GM12891 (cell line): ENCODE data around the gene DHRS3.

Experiments
- DNase-seq: peaks from one replicate; pipeline ENCODE4 v3.0.0; 2011; ENCODE audit warnings: low spot score; ENCODE audit not compliant: insufficient read length
- FAIRE-seq: peaks from 2 replicates; lab custom pipeline; 2011; peaks lifted over from hg19 to GRCh38; lab: Jason Lieb, UNC
- PAX5 ChIP-seq: IDR thresholded peaks from 2 replicates; pipeline ENCODE4 v1.6.1; 2011; ENCODE audit warnings: low read length, moderate library complexity, mild to moderate bottlenecking; ENCODE audit not compliant: insufficient read depth, severe bottlenecking
- POLR2A ChIP-seq: IDR thresholded peaks from 2 replicates; pipeline ENCODE4 v1.6.1; 2011; ENCODE audit warnings: low read depth, low read length, control low read depth
- POLR2AphosphoS5 ChIP-seq: IDR thresholded peaks from 2 replicates; pipeline ENCODE4 v1.6.1; 2011; ENCODE audit warnings: low read depth, low read length, control low read depth
- POU2F2 ChIP-seq: IDR thresholded peaks from 2 replicates; pipeline ENCODE4 v1.6.1; 2011; ENCODE audit warnings: low read depth, mild to moderate bottlenecking, control low read depth, low read length, moderate library complexity
- SPI1 ChIP-seq: IDR thresholded peaks from 2 replicates; pipeline ENCODE4 v1.6.1; 2011; ENCODE audit warnings: low read depth, low read length, control low read depth
- TAF1 ChIP-seq: IDR thresholded peaks from 2 replicates; pipeline ENCODE4 v1.6.1; 2011; ENCODE audit warnings: low read depth, low read length, control low read depth

Gene DHRS3

GRCh38 chr1:12554521-12555305 lies 63.3 kb downstream of the DHRS3 start:
- DNase-seq (no peak), FAIRE-seq (no peak)
- TF ChIP-seq POU2F2 (no peak), POLR2A (no peak), POLR2AphosphoS5 (no peak), TAF1 (no peak)

GRCh38 chr1:12553963-12554362 lies 64.0 kb downstream of the DHRS3 start:
- TF ChIP-seq TAF1, result no peak
- TF ChIP-seq POLR2A, result no peak
- TF ChIP-seq PAX5, result no peak
- TF ChIP-seq POLR2AphosphoS5, result no peak
- no peak for DNase-seq
- FAIRE-seq, result no peak

- DNase-seq, result no peak
- FAIRE-seq, result no peak
- no peak for TF ChIP-seq TAF1
- TF ChIP-seq POLR2A, result no peak
- TF ChIP-seq POU2F2, result no peak
- no peak for TF ChIP-seq SPI1
- no peak for TF ChIP-seq PAX5
- TF ChIP-seq POLR2AphosphoS5, result no peak
These were observed 64.8 kb downstream of the DHRS3 start for GRCh38 chr1:12552951-12553921.

- TF ChIP-seq POU2F2 (no peak), POLR2A (no peak), TAF1 (no peak), SPI1 (no peak), PAX5 (no peak), POLR2AphosphoS5 (no peak)
- DNase-seq (no peak), FAIRE-seq (no peak)
These were observed 65.7 kb downstream of the DHRS3 start for GRCh38 chr1:12552111-12552888.

DNA sequence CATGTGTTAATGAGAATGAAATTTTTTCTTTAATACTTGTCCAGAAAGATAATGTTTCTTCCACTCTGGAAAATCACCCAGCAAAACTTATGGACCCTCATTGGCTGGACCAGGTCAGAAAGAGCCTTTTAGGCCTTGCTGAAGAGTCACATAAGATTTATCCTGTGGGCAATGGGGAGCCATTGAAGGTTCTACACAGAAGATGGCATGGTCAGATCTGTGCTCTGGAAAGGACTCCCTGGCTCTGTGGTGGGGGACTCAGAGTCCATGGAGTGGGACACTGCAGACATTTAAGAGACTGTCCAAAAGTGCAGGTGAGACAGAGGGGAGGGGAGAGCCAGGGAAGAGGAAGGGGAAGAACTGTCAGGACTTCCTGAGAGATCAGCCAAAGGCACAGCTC lies 66.4 kb downstream of the DHRS3 start:
- DNase-seq (no peak), FAIRE-seq (no peak)
- TF ChIP-seq SPI1 (no peak), PAX5 (no peak), POLR2A (no peak), POLR2AphosphoS5 (no peak), POU2F2 (no peak), TAF1 (no peak)

- TF ChIP-seq TAF1 (no peak), SPI1 (no peak), POU2F2 (no peak), POLR2AphosphoS5 (no peak), POLR2A (no peak), PAX5 (no peak)
- FAIRE-seq (no peak), DNase-seq (no peak)
These were observed 68.3 kb downstream of the DHRS3 start for GRCh38 chr1:12549460-12550349.

DNA sequence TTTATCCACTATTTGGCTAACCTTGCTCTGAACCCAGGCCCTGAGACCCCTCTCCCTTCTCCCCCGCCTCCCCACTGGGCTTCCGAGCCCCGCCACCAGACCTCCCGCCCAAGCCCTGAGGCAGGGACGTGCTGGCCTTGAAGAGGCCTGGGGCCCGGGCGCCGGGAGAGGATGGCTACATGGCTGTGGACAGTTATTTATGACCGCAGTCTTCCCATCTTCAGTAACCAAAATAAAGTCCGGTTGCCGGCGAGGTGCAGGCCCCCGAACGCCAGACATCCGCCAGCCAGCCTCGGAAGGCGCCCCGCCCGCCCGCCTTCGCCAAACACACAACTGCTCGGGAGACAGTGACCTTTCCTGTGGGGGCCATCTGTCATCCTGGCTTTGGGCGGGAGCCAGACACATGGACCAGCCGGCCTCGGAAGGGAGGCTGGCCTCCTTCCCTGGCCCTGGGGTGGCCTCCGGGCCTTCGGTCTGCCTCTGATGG lies 69.0 kb downstream of the DHRS3 start:
- TF ChIP-seq SPI1, result no peak
- no peak for TF ChIP-seq POLR2AphosphoS5
- TF ChIP-seq PAX5, result no peak
- no peak for TF ChIP-seq POU2F2
- TF ChIP-seq TAF1, result no peak
- no peak for TF ChIP-seq POLR2A
- no peak for FAIRE-seq
- DNase-seq, result no peak

- TF ChIP-seq POLR2AphosphoS5 (no peak), SPI1 (no peak), POU2F2 (no peak), PAX5 (no peak), POLR2A (no peak), TAF1 (no peak)
These were observed 69.6 kb downstream of the DHRS3 start for GRCh38 chr1:12548279-12548972.

More at GRCh38 chr1:12548279-12548972, 69.6 kb downstream of the DHRS3 start:
- DNase-seq, result no peak
- FAIRE-seq, result no peak
